Thyroid gland (tissue), 4 donors: ENCODE measurements around the gene MATN1.

Experiments used
- POLR2A ChIP-seq, 2 donors: fragments of 450-650 bp; IDR thresholded peaks; one replicate each; pipeline ENCODE4 v1.6.1; 2017; ENCODE audit warnings: antibody characterized with exemption in 2 of 2, mild to moderate bottlenecking in 2 of 2, moderate library complexity in 1 of 2
- TF ChIP-seq, protein P1 (sequence below), 6 experiments: fragments of 200-600 bp in 3 of 6; fragments of 450-650 bp in 3 of 6; sonication (generic) in 3 of 6; IDR thresholded peaks; one replicate each; pipeline ENCODE4 v1.5.1; 2016 to 2019; ENCODE audit warnings: antibody characterized with exemption in 6 of 6, mild to moderate bottlenecking in 2 of 6, inconsistent platforms in 1 of 6, moderate library complexity in 1 of 6

DNA sequence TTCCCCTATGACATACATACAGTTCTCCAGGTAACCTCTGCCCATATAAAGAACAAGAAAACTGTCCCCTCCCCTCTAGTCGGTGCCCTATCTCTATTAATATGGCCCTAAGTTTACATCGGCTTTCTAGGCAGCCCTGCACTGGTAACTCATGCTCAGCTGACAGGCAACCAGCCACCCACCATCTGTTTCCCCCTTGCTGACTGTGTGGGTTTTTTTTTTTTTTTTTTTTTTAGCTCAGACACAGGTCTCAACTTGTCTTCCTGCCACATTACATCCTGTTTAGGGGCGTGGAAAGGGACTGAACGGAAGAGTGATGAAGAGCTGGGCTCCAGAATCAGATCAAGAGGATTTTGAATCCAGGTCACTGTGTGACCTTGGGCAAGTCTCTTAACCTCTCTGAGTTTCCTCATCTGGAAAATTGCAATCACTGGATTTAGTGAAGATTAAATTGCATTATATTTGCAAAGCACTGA lies 20.2 kb upstream of the MATN1 start:
- TF ChIP-seq, protein P1, sequence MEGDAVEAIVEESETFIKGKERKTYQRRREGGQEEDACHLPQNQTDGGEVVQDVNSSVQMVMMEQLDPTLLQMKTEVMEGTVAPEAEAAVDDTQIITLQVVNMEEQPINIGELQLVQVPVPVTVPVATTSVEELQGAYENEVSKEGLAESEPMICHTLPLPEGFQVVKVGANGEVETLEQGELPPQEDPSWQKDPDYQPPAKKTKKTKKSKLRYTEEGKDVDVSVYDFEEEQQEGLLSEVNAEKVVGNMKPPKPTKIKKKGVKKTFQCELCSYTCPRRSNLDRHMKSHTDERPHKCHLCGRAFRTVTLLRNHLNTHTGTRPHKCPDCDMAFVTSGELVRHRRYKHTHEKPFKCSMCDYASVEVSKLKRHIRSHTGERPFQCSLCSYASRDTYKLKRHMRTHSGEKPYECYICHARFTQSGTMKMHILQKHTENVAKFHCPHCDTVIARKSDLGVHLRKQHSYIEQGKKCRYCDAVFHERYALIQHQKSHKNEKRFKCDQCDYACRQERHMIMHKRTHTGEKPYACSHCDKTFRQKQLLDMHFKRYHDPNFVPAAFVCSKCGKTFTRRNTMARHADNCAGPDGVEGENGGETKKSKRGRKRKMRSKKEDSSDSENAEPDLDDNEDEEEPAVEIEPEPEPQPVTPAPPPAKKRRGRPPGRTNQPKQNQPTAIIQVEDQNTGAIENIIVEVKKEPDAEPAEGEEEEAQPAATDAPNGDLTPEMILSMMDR (IDR thresholded peaks at IDR 0.05), result no peak
- no peak for TF ChIP-seq POLR2A (IDR thresholded peaks at IDR 0.05)
